ENCODE measurements around the gene ACTL9. TPM values are rescaled to one million over a fixed set of nuclear protein-coding genes. Genes with fewer than 3 reads are reported as not detected.

ACTL9 gene
- total RNA-seq, 2 donors from 2014 or later: not detected

GRCh38 chr19:8690753-8691539 is 7.6 kb downstream of the ACTL9 start:
- intact Hi-C loops (cut with DNase I): no loop called here
- ATAC-seq (no peak), DNase-seq (no peak)

- intact Hi-C loops (cut with DNase I): no loop called here
- no peak for ATAC-seq
- DNase-seq: no peak
These were observed 9.7 kb downstream of the ACTL9 start for GRCh38 chr19:8688930-8689329.

DNA sequence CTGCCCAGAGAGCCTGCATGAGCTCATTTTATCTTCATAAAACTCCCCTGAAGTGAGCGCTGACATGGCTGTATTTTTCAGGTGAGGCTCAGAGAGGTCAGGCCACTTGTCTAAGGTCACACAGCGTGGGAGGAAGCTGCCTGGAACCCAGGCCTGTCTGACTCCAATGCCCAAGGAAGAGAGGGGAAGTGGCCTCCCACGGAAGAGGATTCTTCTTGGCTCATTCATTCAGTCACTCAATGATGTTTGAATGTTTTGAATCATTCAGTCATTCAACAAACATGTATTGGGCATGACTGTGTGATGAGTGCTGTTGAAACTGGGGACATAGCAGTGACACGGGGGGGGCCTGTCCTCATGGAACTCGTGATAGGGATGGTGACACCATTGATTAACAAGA is 12.0 kb downstream of the ACTL9 start:
- DNase-seq (no peak), ATAC-seq (no peak)
- intact Hi-C loops (cut with DNase I): no loop called here

DNA sequence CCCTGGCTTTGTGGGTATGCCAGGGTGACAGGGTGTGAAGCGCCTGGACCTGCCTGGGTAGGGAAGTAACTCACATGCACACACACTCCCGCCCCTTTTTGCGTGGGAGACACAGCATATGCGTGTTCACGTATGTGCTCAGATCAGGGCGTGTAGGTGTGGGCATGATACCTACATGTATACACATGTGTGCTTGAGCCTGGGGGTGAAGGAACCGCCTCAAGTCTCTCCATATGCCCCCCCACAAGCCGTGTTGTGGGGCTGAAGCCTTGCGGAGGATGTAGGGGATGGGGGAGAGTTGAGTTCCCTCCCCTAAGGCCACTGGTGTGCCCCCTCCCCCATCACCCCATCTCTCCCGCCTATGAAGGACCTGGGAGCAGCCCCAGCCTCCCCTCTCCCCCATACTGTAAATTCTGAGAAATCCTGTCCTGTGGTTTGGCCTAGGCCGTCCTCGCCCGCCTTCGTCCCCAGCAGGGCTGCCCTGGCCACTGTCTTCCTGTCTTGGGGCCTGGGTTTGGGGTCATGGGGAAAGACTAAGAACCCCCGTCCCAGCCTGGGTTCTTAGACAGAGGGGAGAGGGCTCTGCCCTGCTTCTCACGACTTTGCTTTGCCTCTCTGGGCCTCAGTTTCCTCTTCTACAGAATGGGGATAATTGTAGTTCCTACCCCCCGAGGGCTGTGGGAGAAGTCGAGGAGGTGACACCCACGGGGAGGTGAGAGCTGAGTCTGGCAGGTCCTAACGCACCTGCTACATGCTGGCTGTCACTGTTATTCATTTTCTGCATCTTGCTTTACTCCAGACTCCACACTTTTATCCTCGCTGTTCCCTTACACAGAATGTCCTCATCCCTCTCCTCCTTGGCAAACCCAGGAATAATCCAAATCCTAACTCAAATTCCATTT is 14.3 kb downstream of the ACTL9 start:
- intact Hi-C loops (cut with DNase I): no loop called here
- no peak for ATAC-seq

GRCh38 chr19:8682931-8683330 is 15.7 kb downstream of the ACTL9 start:
- ATAC-seq (no peak), DNase-seq (no peak)
- intact Hi-C loops (cut with DNase I): no loop called here

More for the DNA sequence above, 14.3 kb downstream of the ACTL9 start:
- no peak for DNase-seq

- no peak for ATAC-seq
- no peak for DNase-seq
- intact Hi-C loops (cut with DNase I): no loop called here
These were observed 16.1 kb downstream of the ACTL9 start for GRCh38 chr19:8682472-8682871.

GRCh38 chr19:8681345-8682029 is 17.1 kb downstream of the ACTL9 start:
- DNase-seq: no peak
- no peak for ATAC-seq
- intact Hi-C loops (cut with DNase I): no loop called here

DNA sequence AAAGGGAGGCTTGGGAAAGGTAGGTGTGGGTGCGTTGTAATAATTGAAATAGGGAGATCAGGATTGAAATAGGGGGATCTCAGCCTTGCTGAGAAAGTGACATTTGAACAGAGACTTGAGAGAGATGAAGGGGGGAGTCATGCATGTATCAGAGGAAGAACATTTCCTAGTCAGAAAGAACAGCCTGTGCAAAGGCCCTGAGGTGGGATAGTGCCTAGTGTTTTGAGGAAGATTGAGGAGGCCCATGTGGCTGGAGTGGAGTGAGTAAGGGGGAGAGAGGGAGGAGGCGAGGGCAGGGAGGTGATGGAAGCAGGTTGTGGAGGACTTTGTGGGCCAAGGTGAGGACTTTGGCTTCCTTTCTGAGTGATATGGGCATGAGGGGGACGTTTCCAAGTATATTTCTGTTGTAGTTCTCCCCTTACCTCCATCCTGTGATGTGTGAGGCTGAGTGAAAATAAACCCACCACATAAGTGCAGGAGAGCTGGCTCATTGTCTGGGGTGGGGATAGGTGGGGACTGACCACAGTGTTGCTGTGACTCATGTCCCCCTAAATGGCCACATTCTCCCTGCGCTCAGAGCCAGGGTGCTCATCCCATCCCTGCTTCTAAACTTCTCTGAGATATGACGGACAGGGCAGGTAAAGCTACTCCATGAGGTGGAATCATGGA is 17.8 kb downstream of the ACTL9 start:
- DNase-seq (no peak), ATAC-seq (no peak)
- intact Hi-C loops (cut with DNase I): no loop called here

GRCh38 chr19:8678244-8678807 is 20.3 kb downstream of the ACTL9 start:
- intact Hi-C loops (cut with DNase I): no loop called here
- no peak for ATAC-seq
- DNase-seq: no peak

GRCh38 chr19:8675066-8675465 is 23.5 kb downstream of the ACTL9 start:
- ATAC-seq (no peak), DNase-seq (no peak)
- intact Hi-C loops (cut with DNase I): no loop called here

DNA sequence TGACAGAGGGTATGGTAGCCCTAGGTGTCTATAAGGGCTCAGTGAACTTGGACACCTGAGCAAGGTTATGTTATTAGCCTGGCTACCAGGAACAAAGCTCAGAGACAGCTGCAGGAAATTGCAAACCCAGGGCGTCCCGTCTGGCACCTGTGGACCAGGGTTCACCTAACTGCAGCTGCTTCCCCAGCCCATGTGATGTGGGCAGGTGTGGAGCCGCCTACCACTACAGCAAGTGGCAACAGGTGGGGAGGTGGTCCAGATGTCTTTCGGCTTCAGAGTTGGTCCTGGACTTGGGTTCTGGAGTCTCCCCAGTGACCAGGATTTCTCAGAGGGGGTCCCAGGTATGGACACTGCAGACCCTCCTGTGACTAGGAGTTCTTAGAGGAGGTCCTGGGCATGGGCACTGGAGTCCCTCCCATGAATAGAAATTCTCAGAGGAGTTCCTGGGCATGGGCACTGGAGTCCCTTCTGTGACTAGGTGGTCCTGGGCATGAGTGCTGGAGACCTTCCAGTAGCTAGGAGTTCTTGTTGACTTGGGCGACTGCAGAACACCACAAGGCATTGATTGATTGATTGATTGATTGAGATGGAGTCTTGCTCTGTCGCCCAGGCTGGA is 25.2 kb downstream of the ACTL9 start:
- DNase-seq: no peak
- no peak for ATAC-seq
- intact Hi-C loops (cut with DNase I): no loop called here

DNA sequence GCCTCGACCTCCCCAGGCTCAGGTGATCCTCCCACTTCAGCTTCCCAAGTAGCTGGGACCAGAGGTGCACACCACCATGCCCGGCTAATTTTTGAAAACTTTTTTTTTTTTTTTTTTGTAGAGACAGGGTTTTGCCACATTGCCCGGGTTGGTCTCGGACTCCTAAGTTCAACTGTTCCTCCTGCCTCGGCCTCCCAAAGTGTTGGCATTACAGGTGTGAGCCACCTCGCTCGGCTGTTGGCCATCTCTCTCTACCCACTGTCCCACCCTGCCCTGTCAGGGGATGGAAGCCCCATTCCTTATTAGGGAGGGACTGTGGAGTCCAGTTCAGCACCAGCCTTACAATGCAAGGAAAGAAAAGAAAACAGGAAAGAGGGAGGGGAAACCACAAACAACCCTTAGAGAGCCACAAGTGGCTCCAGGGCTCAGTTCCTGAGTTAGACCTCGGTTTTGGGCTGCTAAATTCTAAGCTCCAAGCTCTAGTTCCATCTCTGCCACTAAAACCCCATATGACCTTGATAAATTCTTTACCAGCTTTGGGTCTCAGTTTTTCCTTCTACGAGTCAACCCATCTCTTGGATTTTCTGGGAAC is 31.7 kb downstream of the ACTL9 start:
- intact Hi-C loops (cut with DNase I): no loop called here
- ATAC-seq (no peak), DNase-seq (no peak)

DNA sequence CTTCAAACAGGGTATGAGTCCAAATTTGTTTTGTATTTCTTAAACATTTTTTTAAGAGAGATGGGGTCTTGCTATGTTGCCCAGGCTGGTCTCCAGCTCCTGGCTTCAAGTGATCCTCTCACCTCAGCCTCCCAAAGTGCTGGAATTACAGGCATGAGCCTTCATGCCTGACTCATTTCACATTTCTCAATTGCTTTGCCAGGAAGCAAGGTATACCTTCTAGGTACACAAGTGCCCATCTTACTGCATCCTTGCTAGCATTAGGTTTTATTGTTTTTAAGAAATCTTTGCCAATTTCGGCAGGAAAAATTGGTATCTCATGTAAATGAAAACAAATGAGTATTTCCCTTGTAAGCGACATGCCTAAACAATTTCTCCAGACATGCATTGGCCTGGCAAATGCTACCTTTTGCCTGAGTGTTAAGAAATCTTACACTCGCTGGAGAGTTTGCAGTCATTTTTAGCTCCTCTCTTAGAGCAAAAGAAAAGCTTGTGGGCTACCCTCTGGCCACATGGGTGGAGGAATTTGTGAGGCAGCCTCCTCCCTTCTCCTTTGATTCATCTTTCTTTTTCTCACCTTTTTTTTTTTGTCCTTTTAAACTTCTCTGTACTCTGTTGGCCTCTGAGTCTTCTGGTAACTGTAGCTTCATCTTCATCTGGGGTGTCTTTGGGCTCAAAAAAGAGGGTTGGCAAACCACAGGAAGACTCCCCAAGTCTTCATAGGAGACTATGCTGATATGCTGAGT is 33.0 kb downstream of the ACTL9 start:
- intact Hi-C loops (cut with DNase I): no loop called here
- no peak for ATAC-seq

DNA sequence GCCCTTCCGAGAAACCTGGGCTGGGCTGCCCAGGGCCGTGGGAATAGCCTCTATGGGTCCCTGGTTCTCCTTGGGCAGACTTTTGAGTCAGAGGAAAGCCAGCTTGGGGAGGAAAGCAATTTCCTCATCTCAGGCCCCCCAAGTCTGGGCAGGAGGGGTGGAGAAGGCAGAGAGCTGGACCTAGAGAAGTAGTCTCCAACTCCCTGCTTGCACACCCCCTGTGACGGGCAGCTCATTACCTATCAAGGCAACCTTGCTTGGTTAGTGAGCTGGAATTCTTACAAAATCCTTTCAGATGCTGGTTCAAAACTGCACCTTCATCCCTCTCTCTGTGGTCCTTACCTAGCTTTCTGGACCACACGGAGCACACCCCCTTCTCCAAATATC is 33.9 kb downstream of the ACTL9 start:
- no peak for ATAC-seq
- intact Hi-C loops (cut with DNase I): no loop called here
- no peak for DNase-seq

More for the DNA sequence above, 33.0 kb downstream of the ACTL9 start:
- no peak for DNase-seq

DNA sequence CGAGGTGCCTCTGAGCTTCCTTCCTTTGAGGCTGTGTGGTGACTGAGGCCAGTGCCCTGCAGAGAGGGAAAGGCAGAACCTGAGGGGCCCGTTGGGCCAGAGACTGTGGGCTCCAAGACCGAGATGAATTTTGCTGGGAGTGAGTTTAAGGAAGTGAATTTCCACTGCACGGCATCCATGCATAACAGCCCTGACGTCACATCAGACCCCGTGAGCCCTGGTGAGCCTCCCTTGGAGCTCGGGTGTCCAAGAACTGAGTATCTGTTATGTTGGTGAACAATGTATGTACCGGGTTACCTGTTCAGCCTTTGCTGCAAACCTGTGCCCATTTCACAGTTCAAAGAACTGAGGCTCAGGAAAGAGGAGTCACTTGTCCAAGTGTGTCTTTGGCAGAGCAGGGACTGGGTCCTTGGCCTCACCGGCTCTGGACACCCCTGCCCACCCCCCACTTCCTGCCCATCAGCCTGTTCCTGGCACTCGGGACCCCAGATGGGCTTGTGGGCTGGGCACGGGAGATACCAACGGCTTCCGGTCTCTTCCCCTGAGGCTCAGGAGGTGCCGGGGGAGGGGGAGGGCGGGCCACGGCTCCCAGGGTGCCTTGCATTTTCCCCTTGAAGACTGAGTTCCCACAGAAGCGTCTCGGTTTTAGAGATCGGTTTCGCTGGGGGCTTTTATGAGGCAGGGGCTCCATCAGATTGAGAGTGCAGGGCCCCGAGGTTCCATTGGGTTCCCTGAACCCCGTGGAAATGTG is 34.5 kb downstream of the ACTL9 start:
- DNase-seq: no peak
- ATAC-seq: no peak
- intact Hi-C loops (cut with DNase I): no loop called here

- intact Hi-C loops (cut with DNase I): no loop called here
- DNase-seq (no peak), ATAC-seq (no peak)
These were observed 36.3 kb downstream of the ACTL9 start for GRCh38 chr19:8662263-8662662.

GRCh38 chr19:8659905-8660304 is 38.7 kb downstream of the ACTL9 start:
- ATAC-seq: no peak
- no peak for DNase-seq
- intact Hi-C loops (cut with DNase I): loop anchor here in 1 of 2 donors (5.0 kb wide), 1 partner anchor 417 kb away; no protein-coding TSS in a partner anchor

Measured in left cardiac atrium (tissue), 4 donors.